NB4 (cell line): ENCODE data around the gene ADAM23.

Source experiments
- CTCF ChIP-seq: IDR thresholded peaks from one replicate; pipeline ENCODE4 v1.5.1; 2012; ENCODE audit warnings: low read depth, low read length
- MAX ChIP-seq: IDR thresholded peaks from 2 replicates; pipeline ENCODE4 v1.6.1; 2011; ENCODE audit warnings: low read depth, low read length
- MYC ChIP-seq: IDR thresholded peaks from 2 replicates; pipeline ENCODE4 v1.6.1; 2011; ENCODE audit warnings: low read depth, low read length
- POLR2A ChIP-seq: IDR thresholded peaks from 2 replicates; pipeline ENCODE4 v1.6.1; 2011; ENCODE audit warnings: mild to moderate bottlenecking; ENCODE audit not compliant: insufficient read length; ENCODE audit errors: extremely low read depth

GRCh38 chr2:206569470-206569869 is 126.1 kb downstream of the ADAM23 start:
- no peak for TF ChIP-seq CTCF
- no peak for TF ChIP-seq POLR2A
- no peak for TF ChIP-seq MAX
- TF ChIP-seq MYC, result no peak
